H9 (cell line): ENCODE data around the gene POP4. TPM values are rescaled to one million over a fixed set of nuclear protein-coding genes. Genes with fewer than 3 reads are reported as not detected.

Experiments
- DNase-seq: peaks from one replicate; pipeline ENCODE4 v3.0.0-alpha.2; 2017
- H2AFZ ChIP-seq: one replicate; pipeline ENCODE4 v1.6.1; 2013; ENCODE audit warnings: mild to moderate bottlenecking, low read length, control low read depth, moderate library complexity
- H2AK5ac ChIP-seq: 2 replicates; pipeline ENCODE4 v1.6.1; 2013; ENCODE audit warnings: low read length, control low read depth, mixed read lengths; ENCODE audit not compliant: insufficient read length
- H2BK120ac ChIP-seq: one replicate; pipeline ENCODE4 v1.6.1; 2013; ENCODE audit warnings: low read depth, mild to moderate bottlenecking, low read length, control low read depth, inconsistent platforms; ENCODE audit not compliant: poor library complexity, severe bottlenecking
- H2BK12ac ChIP-seq: 2 replicates; pipeline ENCODE4 v1.6.1; 2013; ENCODE audit warnings: low read length, control low read depth, mixed read lengths, low read depth; ENCODE audit not compliant: insufficient read length
- H2BK15ac ChIP-seq: 2 replicates; pipeline ENCODE4 v1.6.1; 2013; ENCODE audit warnings: low read depth, low read length, control low read depth
- H2BK20ac ChIP-seq: one replicate; pipeline ENCODE4 v1.6.1; 2013; ENCODE audit warnings: low read depth, mild to moderate bottlenecking, low read length, control low read depth, inconsistent platforms; ENCODE audit not compliant: poor library complexity, severe bottlenecking
- H2BK5ac ChIP-seq: 2 replicates; pipeline ENCODE4 v1.6.1; 2013; ENCODE audit warnings: low read length, control low read depth, mixed read lengths; ENCODE audit not compliant: insufficient read length
- H3K14ac ChIP-seq: 2 replicates; pipeline ENCODE4 v1.6.1; 2013; ENCODE audit warnings: low read length, control low read depth; ENCODE audit not compliant: insufficient read depth
- H3K18ac ChIP-seq: 2 replicates; pipeline ENCODE4 v1.6.1; 2013; ENCODE audit warnings: low read depth, mild to moderate bottlenecking, mixed read lengths, low read length, control low read depth; ENCODE audit not compliant: insufficient read length
- H3K23ac ChIP-seq: 2 replicates; pipeline ENCODE4 v1.6.1; 2013; ENCODE audit warnings: low read length, control low read depth, mixed read lengths, low read depth; ENCODE audit not compliant: insufficient read length
- H3K23me2 ChIP-seq: 2 replicates; pipeline ENCODE4 v1.6.1; 2013; ENCODE audit warnings: low read depth, mild to moderate bottlenecking, mixed read lengths, low read length, control low read depth; ENCODE audit not compliant: insufficient read length, poor library complexity, severe bottlenecking
- H3K27ac ChIP-seq: 2 replicates; pipeline ENCODE4 v1.5.1; 2013; ENCODE audit warnings: low read length, control low read depth, mixed read lengths, low read depth; ENCODE audit not compliant: insufficient read length
- H3K27me3 ChIP-seq: 2 replicates; pipeline ENCODE4 v1.6.1; 2013; ENCODE audit warnings: low read length, control low read depth, inconsistent platforms; ENCODE audit not compliant: insufficient read depth
- H3K4ac ChIP-seq: 2 replicates; pipeline ENCODE4 v1.6.1; 2013; ENCODE audit warnings: low read depth, mild to moderate bottlenecking, control low read depth, inconsistent platforms, low read length, moderate library complexity
- H3K4me1 ChIP-seq: 2 replicates; pipeline ENCODE4 v1.6.1; 2013; ENCODE audit warnings: low read length, control low read depth, inconsistent platforms; ENCODE audit not compliant: insufficient read depth
- H3K4me2 ChIP-seq: 2 replicates; pipeline ENCODE4 v1.6.1; 2013; ENCODE audit warnings: low read length, control low read depth, mixed read lengths; ENCODE audit not compliant: insufficient read length, insufficient read depth
- H3K56ac ChIP-seq: 2 replicates; pipeline ENCODE4 v1.6.1; 2013; ENCODE audit warnings: low read depth, mild to moderate bottlenecking, mixed read lengths, low read length, control low read depth; ENCODE audit not compliant: insufficient read length
- H3K79me1 ChIP-seq: 2 replicates; pipeline ENCODE4 v1.6.1; 2013; ENCODE audit warnings: low read depth, mild to moderate bottlenecking, moderate library complexity, low read length, control low read depth, inconsistent platforms; ENCODE audit not compliant: insufficient read depth, poor library complexity, severe bottlenecking
- H3K79me2 ChIP-seq: 2 replicates; pipeline ENCODE4 v1.6.1; 2013; ENCODE audit warnings: low read length, control low read depth, inconsistent platforms; ENCODE audit not compliant: insufficient read depth
- H3K9ac ChIP-seq: 2 replicates; pipeline ENCODE4 v1.6.1; 2013; ENCODE audit warnings: low read length, control low read depth, mixed read lengths; ENCODE audit not compliant: insufficient read length; ENCODE audit errors: extremely low read depth
- H3K9me3 ChIP-seq: one replicate; pipeline ENCODE4 v1.6.1; 2013; ENCODE audit warnings: low read depth, low read length, inconsistent platforms; ENCODE audit not compliant: control insufficient read depth
- H3T11ph ChIP-seq: one replicate; pipeline ENCODE4 v1.6.1; 2013; ENCODE audit warnings: mild to moderate bottlenecking, low read length, control low read depth, inconsistent platforms
- H4K20me1 ChIP-seq: one replicate; pipeline ENCODE4 v1.6.1; 2013; ENCODE audit not compliant: control insufficient read depth, insufficient read length, insufficient read depth
- H4K5ac ChIP-seq: 2 replicates; pipeline ENCODE4 v1.6.1; 2013; ENCODE audit warnings: low read depth, mild to moderate bottlenecking, mixed read lengths, low read length, control low read depth; ENCODE audit not compliant: insufficient read length
- H4K8ac ChIP-seq: replicated peaks from 2 replicates; pipeline ENCODE4 v1.6.1; 2013; ENCODE audit warnings: low read length, control low read depth, mixed read lengths, low read depth; ENCODE audit not compliant: insufficient read length
- H4K91ac ChIP-seq: 2 replicates; pipeline ENCODE4 v1.6.1; 2013; ENCODE audit warnings: low read depth, mild to moderate bottlenecking, moderate library complexity, mixed read lengths, low read length, control low read depth; ENCODE audit not compliant: insufficient read length
- H3K27ac Mint-ChIP-seq, 3 experiments: 2 replicates in 2 of 3; 3 replicates in 1 of 3; pipeline ENCODE4 v1.8.0; 2020 to 2021; ENCODE audit warnings: mixed read lengths in 3 of 3, mild to moderate bottlenecking in 1 of 3, moderate library complexity in 1 of 3
- H3K27me3 Mint-ChIP-seq: 2 replicates; pipeline ENCODE4 v1.8.0; 2021; ENCODE audit warnings: low read depth, mild to moderate bottlenecking, moderate library complexity, mixed read lengths
- H3K36me3 Mint-ChIP-seq, 3 experiments: 2 replicates in 2 of 3; 3 replicates in 1 of 3; pipeline ENCODE4 v1.8.0; 2020 to 2021; ENCODE audit warnings: low read depth in 3 of 3, mixed read lengths in 3 of 3; ENCODE audit not compliant: insufficient read depth in 1 of 3
- H3K4me1 Mint-ChIP-seq, 2 experiments: 2 replicates each; pipeline ENCODE4 v1.8.0; 2020; ENCODE audit warnings: mixed read lengths in 2 of 2
- H3K4me3 Mint-ChIP-seq, 2 experiments: 2 replicates in 1 of 2; 3 replicates in 1 of 2; pipeline ENCODE4 v1.8.0; 2020 to 2021; ENCODE audit warnings: mild to moderate bottlenecking in 2 of 2, mixed read lengths in 2 of 2, moderate library complexity in 1 of 2
- H3K9me3 Mint-ChIP-seq, 2 experiments: 2 replicates in 1 of 2; 3 replicates in 1 of 2; pipeline ENCODE4 v1.8.0; 2020; ENCODE audit warnings: mild to moderate bottlenecking in 2 of 2, mixed read lengths in 2 of 2, moderate library complexity in 1 of 2
- WGBS: extraction: QIAGEN DNeasy Blood & Tissue Kit; methylation state at CpG from one replicate; pipeline ENCODE4 v1.1.7; 2013; ENCODE audit warnings: missing lambda C conversion rate, low lambda C conversion rate, mixed read lengths; ENCODE audit not compliant: insufficient read length; ENCODE audit errors: extremely low coverage; 5-methylcytosine and 5-hydroxymethylcytosine counted together
- total RNA-seq: library from RNA; stranded (reverse); gene quantifications from 2 replicates; pipeline ENCODE4 v1.2.1, GENCODE V29; 2021
- TF ChIP-seq, protein P1 (sequence below): fragments of 200-600 bp; sonication (generic); conservative IDR thresholded peaks from 3 replicates; pipeline ENCODE4 v1.8.0; 2021; ENCODE audit warnings: antibody characterized with exemption, mild to moderate bottlenecking

POP4 gene
- total RNA-seq, 1 experiment from 2014 or later: 51.4 TPM

DNA sequence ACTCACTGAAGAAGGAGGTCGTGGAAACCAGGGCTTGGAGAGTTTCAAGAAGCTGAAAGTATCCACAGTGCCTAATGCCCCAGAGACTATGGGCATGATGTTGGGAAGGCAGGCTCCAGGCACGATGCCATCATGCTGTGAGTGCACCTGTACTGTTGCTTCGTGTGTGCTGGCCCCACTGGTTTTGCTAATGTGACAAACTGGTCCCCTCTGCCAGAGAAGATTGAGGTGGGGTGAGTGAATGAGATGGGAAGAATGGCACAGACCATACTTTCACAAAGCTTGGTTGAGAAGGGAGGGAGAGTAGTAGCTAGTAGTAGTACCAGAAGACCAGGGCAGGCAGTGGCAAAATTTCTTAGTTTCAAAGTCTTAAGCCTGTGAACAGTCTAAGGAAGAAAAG lies 19.0 kb upstream of the POP4 start:
- Mint-ChIP-seq H3K4me3 (no peak overlapping the region; a peak in 1 of 5 replicates), H3K36me3 (no peaks in the 10 kb centered on the region; a peak in 1 of 7 replicates), H3K27me3 (peaks cover 85% of the 10 kb centered on the region), H3K9me3 (peaks cover 0 to 4% of the 10 kb centered on the region in 2 experiments; a peak in 4 of 5 replicates), H3K4me1 (peaks cover 0 to 2% of the 10 kb centered on the region in 2 experiments; a peak in 1 of 4 replicates), H3K27ac (no peak overlapping the region)
- TF ChIP-seq, protein P1, sequence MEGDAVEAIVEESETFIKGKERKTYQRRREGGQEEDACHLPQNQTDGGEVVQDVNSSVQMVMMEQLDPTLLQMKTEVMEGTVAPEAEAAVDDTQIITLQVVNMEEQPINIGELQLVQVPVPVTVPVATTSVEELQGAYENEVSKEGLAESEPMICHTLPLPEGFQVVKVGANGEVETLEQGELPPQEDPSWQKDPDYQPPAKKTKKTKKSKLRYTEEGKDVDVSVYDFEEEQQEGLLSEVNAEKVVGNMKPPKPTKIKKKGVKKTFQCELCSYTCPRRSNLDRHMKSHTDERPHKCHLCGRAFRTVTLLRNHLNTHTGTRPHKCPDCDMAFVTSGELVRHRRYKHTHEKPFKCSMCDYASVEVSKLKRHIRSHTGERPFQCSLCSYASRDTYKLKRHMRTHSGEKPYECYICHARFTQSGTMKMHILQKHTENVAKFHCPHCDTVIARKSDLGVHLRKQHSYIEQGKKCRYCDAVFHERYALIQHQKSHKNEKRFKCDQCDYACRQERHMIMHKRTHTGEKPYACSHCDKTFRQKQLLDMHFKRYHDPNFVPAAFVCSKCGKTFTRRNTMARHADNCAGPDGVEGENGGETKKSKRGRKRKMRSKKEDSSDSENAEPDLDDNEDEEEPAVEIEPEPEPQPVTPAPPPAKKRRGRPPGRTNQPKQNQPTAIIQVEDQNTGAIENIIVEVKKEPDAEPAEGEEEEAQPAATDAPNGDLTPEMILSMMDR: no peak
- Histone ChIP-seq H3K79me1 (no peaks in the 10 kb centered on the region), H2BK120ac (no peak overlapping the region), H4K5ac (no peak overlapping the region), H3K79me2 (no peaks in the 10 kb centered on the region), H3K9me3 (no peaks in the 10 kb centered on the region), H3K9ac (no peak overlapping the region), H2BK20ac (no peak overlapping the region), H3K14ac (no peak overlapping the region), H3K27me3 (no peaks in the 10 kb centered on the region), H3K27ac (no peak overlapping the region), H2AK5ac (no peak overlapping the region), H4K20me1 (no peaks in the 10 kb centered on the region), H3T11ph (no peak overlapping the region), H2BK15ac (no peak overlapping the region), H4K91ac (no peak overlapping the region), H3K18ac (no peak overlapping the region), H3K56ac (no peak overlapping the region), H2BK5ac (no peak overlapping the region), H3K4ac (no peak overlapping the region), H4K8ac (no peak overlapping the region), H3K4me1 (no peaks in the 10 kb centered on the region), H2AFZ (no peak overlapping the region), H3K23me2 (no peaks in the 10 kb centered on the region), H3K23ac (no peak overlapping the region), H3K4me2 (no peak overlapping the region), H2BK12ac (no peak overlapping the region)
- WGBS: no CpG with 5 or more reads among the region's 3 CpGs
- DNase-seq: no peak
